Lower leg skin (tissue), 4 donors: ENCODE measurements around the gene CFAP65. TPM values are rescaled to one million over a fixed set of nuclear protein-coding genes. Genes with fewer than 3 reads are reported as not detected.

ENCODE experiments used
- DNase-seq, 2 donors: peaks; one replicate each; pipeline ENCODE4 v3.0.0-alpha.2; 2019; ENCODE audit warnings: low spot score in 2 of 2
- H3K4me3 ChIP-seq: fragments of 200-600 bp; sonication (generic); 2 replicates; pipeline ENCODE4 v1.5.1; 2017; ENCODE audit warnings: mild to moderate bottlenecking, low read depth; ENCODE audit not compliant: poor library complexity, severe bottlenecking
- POLR2A ChIP-seq, 2 donors: fragments of 450-650 bp; IDR thresholded peaks; one replicate each; pipeline ENCODE4 v1.6.1; 2016 to 2017; ENCODE audit warnings: antibody characterized with exemption in 2 of 2, mild to moderate bottlenecking in 1 of 2, moderate library complexity in 1 of 2
- WGBS, 2 donors: methylation state at CpG; one replicate each; pipeline ENCODE4 v1.1.5; 2018; 5-methylcytosine and 5-hydroxymethylcytosine counted together
- intact Hi-C: fragments of 100-400 bp; cut with DNase I; formaldehyde crosslinking; loops from one replicate; pipeline ENCODE4 v1.15.0; 2023; ENCODE audit warnings: low total_unique reads
- total RNA-seq, 4 donors: library from RNA; depleted of rRNA; stranded (reverse); fragments of >200 nt; gene quantifications; one replicate each; pipeline ENCODE4 v1.1.0, GENCODE V29; 2016
- TF ChIP-seq, protein P1 (sequence below), 3 donors: fragments of 450-650 bp; IDR thresholded peaks; one replicate each; pipeline ENCODE4 v1.5.1; 2016; ENCODE audit warnings: antibody characterized with exemption in 3 of 3, mild to moderate bottlenecking in 3 of 3, moderate library complexity in 2 of 3

The CFAP65 gene
- total RNA-seq, 4 donors from 2014 or later = not detected

DNA sequence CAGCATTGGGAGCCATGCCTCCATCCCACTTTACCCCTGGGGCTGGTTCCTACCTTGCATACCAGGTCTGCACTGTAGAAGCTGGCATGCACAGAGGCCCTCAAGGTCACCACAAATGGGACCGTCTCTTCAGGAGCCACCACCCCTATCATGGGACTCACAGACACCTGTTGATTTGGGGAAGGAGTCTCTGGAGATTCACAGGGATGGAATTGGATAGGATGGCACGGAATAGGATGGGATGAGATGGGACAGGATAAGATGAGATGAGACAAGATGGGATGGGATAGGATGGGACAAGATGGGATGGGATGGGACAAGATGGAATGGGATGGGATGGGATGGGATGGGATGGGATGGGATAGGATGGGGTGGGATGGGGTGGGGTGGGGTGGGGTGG is 32.0 kb downstream of the CFAP65 start:
- intact Hi-C loops = no loop called here
- TF ChIP-seq POLR2A (IDR thresholded peaks at IDR 0.05) = no peak
- no peak overlapping the region for H3K4me3 ChIP-seq
- 68 to 73% methylated on average over 2 of the region's 2 CpGs for WGBS, 2 donors
- DNase-seq = no peak

DNA sequence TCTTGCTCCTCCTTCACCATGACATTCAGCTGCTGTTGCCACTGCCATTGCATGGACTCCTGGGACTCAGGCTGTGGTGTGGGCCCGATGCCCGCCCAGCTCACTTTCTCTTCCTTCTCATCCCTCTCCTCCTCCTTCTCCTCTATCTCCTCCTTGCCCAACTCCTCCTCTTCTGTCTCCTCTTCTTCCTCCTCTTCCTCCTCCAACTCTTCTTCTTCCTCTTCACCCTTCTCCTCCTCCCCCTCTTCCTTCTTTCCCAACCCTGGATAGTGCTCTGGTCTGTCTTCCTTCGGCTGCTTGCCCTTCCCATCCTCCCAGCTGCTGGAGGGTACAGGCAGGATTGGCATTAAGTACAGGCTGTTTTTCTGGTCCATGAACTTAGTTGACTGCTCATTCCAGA is 37.3 kb downstream of the CFAP65 start:
- TF ChIP-seq POLR2A (IDR thresholded peaks at IDR 0.05) = no peak
- TF ChIP-seq, protein P1, sequence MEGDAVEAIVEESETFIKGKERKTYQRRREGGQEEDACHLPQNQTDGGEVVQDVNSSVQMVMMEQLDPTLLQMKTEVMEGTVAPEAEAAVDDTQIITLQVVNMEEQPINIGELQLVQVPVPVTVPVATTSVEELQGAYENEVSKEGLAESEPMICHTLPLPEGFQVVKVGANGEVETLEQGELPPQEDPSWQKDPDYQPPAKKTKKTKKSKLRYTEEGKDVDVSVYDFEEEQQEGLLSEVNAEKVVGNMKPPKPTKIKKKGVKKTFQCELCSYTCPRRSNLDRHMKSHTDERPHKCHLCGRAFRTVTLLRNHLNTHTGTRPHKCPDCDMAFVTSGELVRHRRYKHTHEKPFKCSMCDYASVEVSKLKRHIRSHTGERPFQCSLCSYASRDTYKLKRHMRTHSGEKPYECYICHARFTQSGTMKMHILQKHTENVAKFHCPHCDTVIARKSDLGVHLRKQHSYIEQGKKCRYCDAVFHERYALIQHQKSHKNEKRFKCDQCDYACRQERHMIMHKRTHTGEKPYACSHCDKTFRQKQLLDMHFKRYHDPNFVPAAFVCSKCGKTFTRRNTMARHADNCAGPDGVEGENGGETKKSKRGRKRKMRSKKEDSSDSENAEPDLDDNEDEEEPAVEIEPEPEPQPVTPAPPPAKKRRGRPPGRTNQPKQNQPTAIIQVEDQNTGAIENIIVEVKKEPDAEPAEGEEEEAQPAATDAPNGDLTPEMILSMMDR (IDR thresholded peaks at IDR 0.05) = no peak
- WGBS, 2 donors = 87 to 90% methylated on average over 3 of the region's 3 CpGs
- no peak for DNase-seq
- no peak overlapping the region for H3K4me3 ChIP-seq
- intact Hi-C loops = no loop called here

DNA sequence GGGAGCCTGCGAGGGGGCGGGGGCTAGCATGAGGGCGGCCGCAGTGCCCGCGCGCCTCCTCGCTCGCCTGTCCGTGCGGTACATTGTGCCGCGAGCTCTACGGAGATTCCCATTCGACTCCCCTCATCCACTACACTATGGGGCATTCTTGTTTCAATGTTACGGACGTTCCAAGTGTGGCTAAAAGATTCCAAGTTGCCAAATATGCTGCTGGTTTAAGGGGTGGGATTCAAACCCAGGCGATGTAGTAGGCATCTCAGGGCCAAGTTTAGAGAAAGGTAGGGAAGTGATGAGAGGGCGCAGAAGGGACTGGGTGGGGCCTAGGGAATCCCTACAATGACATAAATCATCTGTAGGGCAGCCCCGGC is 38.1 kb downstream of the CFAP65 start:
- intact Hi-C loops = no loop called here
- 19 to 22% methylated on average over 20 of the region's 20 CpGs for WGBS, 2 donors
- no peak overlapping the region for H3K4me3 ChIP-seq
- DNase-seq = no peak
- TF ChIP-seq, protein P1 (IDR thresholded peaks at IDR 0.05) = no peak
- no peak for TF ChIP-seq POLR2A (IDR thresholded peaks at IDR 0.05)

DNA sequence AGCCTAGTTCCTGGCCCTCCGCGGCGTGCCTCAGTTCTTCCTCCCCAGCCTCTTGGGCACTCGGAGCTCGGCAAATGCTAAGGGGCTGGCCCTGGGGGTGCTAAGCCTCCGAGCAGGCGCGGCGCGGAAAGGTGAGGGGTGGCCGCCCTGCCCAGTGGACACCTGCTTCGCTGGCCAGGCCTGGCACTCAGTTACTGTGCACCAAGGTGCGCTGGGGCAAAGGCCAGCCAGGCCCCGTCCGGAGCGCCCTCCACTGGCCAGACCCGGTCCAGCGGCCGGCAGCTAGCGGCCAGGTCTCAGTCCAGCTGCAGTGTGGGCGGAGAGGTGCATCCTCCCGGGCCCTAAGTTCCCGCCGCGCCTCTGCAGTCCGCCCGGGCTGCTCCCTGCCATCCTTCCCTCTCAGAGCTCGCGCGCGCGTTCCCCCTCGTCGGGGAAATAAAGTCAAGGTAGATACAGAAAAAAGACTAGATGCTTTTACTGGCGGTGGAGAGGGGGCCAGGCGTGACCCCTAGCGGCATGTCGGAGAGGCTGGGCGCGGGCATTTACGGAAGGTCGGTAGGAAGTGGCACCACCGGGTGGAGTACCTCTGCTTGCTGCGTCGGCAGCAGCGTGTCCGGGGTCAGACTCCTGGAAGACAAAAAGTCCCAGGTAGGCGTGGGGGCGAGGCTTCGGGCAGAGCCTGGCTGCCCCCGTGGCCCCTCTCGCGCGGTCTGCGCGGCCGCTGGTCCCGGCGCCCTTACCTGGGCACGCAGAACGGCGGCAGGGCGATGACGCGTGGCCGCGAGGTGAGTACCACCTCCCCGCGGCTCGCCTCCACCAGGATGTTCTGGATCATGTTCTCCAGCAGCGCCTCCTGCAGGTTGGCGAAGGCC is 38.7 kb downstream of the CFAP65 start:
- no peak for TF ChIP-seq POLR2A (IDR thresholded peaks at IDR 0.05)
- TF ChIP-seq, protein P1 (IDR thresholded peaks at IDR 0.05) = no peak
- no peak overlapping the region for H3K4me3 ChIP-seq
- DNase-seq = no peak
- intact Hi-C loops = no loop called here
- WGBS, 2 donors = 0 to 2% methylated on average over 39 to 47 of the region's 72 CpGs

DNA sequence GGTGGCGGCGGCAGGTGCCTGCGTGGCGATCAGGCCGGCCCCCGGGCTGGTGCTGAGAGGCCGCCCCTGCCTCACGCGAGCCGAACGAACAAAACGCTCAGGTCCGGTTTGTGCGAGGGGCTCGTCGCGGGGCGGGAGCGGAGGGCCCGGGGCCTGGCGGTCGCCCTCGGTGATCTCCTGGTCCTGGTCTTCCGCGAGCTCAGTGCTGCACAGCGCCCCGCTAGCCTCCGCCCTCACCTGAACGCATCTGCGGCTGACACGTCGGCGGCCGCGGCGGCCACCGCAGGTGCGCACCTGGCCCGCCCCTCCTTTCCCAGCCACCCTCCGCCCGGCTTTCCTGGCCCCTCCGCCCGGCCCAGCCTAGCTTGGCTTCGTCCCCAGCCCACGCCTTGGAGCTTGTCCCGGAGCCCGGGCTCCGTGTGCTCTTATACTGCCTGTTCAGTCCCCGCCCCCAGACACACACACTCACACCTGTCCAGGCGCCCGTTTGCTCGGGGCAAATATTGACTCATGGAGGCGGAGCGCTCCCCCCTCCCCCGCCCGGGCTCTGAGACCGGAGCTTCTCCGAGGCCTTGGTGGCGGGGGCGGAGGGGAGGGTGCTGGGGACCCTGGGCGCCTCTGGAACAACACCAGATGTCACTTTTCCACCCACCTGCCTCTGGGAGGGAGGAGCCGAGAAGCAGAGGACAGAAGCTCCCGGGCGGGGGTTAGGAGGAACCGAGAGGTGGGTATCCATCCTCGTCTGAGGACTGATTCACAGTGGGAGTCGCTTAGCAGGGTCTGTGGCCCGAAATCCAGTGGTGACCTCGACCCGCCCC is 39.5 kb downstream of the CFAP65 start:
- intact Hi-C loops = no loop called here
- 1 to 2% methylated on average over 27 to 59 of the region's 70 CpGs for WGBS, 2 donors
- H3K4me3 ChIP-seq = no peak overlapping the region
- no peak for TF ChIP-seq POLR2A (IDR thresholded peaks at IDR 0.05)
- TF ChIP-seq, protein P1 (IDR thresholded peaks at IDR 0.05) = no peak
- DNase-seq = peak in 1 of 2 donors; percentile 30

GRCh38 chr2:219001100-219001576 is 40.2 kb downstream of the CFAP65 start:
- 11% methylated on average over 19 to 25 of the region's 26 CpGs for WGBS, 2 donors
- DNase-seq = no peak
- intact Hi-C loops = no loop called here
- no peak overlapping the region for H3K4me3 ChIP-seq
- TF ChIP-seq, protein P1 (IDR thresholded peaks at IDR 0.05) = no peak
- no peak for TF ChIP-seq POLR2A (IDR thresholded peaks at IDR 0.05)
